GM19099 (cell line): ENCODE data around the gene ZCCHC24.

Experiments used
- POLR2A ChIP-seq: IDR thresholded peaks from 3 replicates; pipeline ENCODE4 v1.6.1; 2011; ENCODE audit warnings: low read depth; ENCODE audit not compliant: insufficient read length; ENCODE audit errors: extremely low read depth

Gene ZCCHC24

DNA sequence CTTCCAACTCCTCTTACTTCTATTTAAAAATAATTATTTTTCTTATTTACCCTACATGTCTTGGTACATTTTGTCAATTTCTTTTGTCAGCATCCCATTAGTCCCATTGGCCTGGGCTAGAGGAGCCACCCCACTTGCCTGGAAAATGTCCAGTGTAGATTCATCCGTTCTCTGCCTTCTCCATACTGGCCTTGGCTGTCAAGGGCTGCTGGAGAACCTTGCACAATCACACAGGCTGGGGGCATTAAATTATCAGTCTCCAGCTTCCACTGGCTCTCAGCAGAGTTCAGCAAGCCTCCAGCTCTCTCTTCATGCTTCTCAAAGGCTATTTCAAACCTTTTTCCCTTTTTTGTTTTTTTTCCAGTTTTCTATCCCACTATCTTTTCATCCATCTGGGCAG lies 13.8 kb upstream of the ZCCHC24 start:
- TF ChIP-seq POLR2A, result no peak

DNA sequence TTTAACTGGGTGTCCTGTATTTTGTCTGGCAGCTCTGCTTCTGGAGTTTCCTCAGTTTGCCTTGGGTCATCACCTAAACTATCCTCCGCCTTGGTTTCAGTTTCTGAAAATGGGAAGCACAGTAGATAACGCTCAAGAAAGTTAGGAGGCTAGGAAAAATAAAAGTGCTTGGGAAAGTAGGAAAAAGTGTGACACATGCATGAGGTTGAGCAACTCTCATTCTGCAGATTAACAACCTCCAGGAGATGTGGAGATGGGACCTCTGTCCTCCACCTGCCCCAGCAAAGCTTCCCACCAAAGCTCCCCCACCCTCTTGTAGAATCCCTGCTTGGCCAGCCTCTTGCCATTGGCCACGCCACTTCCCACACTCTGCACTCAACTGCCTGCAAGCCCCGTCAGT lies 13.1 kb upstream of the ZCCHC24 start:
- no peak for TF ChIP-seq POLR2A

DNA sequence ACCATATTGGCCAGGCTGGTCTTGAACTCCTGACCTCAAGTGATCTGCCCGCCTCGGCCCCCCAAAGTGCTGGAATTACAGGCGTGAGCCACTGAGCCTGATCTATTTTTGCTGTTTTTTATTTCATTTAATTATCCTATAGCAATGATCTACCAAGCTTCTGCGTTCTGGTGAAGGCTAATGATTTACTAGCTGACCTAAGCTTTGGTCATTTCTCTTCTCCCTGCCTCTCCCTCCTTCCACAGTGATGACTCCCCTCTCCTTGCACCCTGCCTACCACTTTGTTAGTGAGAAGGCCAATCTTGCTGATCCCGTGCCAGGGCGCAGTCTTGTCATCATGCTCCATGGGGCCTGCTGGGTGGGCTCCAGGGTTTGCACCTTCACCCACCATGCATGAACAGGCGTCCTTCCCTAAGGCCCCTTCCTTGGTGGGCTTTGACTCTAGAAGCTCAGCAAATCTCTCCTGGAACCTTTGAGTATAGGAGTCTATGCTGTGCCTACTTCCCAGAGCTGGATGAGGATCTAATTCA lies 11.9 kb upstream of the ZCCHC24 start:
- no peak for TF ChIP-seq POLR2A

DNA sequence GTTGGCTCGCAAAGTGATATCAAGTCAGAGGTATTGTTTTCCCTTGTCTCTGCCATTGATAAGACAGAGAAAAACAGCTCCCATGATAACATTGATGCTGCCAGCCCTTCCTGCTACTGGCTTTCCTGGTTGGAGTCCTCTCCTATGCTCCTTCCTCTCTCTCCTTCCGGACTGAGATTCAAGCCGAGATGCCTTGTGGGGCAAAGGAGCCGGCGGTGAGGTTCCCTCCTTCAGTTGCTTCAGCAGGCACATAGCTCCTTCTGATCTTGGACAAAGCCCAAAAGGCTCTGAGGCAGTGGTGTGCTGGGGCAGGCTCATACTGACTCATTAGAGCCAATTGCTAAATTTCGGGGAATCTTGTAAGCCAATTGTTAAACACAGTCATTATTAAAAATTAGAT lies 8.8 kb upstream of the ZCCHC24 start:
- TF ChIP-seq POLR2A, result no peak

DNA sequence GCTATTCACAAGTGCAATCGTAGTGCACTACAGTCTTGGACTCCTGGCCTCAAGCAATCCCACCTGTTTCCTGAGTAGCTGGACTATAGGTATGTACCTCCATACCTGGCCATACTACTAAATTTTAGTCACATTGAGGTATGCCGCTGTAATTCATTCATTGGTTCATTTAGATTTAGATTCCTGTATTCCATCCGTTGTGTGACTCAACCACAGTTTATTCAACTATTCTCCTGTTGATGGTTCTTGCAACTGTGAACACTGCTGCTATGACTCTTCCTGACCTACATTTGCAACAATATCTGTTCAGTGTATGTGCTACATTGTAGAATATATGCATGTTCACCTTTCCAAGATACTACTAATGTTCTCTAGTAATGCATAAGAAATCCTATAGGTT lies 8.0 kb upstream of the ZCCHC24 start:
- TF ChIP-seq POLR2A, result no peak

DNA sequence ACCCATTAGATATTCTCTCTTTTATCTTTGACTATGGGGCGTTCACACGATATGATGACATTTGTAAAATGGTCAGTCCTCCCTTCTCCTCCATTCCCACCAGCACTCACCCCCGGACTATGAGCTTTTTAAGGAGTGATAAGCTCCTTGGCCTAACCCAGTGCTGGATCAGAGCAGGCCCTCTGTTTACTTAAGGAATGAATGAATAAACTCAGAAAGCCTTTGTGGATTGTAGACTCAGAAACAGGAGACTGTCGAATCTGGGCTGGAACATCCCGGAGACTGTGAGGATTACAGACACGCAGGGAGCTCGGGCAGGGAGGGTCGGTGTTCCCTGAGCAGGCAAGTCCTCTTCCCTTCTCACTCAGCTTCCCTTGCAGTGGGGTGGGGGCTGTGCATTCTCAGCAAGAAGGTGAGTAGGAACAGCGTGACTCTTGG lies 6.8 kb upstream of the ZCCHC24 start:
- TF ChIP-seq POLR2A, result no peak

DNA sequence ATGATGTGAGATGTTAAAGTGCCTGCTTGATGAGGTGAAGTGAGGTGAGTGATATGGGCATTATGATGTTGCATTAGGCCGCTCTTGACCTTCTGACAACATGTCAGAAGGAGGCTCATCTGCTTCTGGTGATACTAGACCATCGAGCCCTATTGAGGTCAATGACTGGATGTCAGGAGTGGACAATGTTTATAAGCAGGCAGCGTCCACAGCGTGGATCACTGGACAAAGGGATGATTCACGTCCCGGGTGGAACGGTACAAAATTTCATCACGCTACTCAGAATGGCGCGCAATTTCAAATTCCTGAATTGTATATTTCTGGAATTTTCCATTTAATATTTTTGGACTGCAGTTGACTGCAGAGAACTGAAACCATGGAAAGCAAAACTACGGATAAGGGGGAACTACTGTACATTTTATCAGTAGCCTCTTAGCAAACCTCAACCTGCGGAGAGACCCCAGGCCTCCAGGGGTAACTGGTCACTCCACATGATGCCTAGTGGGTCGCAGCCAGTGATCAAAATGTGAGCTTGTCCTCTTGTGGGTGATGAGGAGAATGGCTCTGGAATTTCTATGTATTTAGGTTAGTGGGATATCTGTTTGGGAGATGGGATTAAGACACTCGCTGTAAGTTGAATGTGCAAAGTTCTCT lies 5.7 kb upstream of the ZCCHC24 start:
- no peak for TF ChIP-seq POLR2A

DNA sequence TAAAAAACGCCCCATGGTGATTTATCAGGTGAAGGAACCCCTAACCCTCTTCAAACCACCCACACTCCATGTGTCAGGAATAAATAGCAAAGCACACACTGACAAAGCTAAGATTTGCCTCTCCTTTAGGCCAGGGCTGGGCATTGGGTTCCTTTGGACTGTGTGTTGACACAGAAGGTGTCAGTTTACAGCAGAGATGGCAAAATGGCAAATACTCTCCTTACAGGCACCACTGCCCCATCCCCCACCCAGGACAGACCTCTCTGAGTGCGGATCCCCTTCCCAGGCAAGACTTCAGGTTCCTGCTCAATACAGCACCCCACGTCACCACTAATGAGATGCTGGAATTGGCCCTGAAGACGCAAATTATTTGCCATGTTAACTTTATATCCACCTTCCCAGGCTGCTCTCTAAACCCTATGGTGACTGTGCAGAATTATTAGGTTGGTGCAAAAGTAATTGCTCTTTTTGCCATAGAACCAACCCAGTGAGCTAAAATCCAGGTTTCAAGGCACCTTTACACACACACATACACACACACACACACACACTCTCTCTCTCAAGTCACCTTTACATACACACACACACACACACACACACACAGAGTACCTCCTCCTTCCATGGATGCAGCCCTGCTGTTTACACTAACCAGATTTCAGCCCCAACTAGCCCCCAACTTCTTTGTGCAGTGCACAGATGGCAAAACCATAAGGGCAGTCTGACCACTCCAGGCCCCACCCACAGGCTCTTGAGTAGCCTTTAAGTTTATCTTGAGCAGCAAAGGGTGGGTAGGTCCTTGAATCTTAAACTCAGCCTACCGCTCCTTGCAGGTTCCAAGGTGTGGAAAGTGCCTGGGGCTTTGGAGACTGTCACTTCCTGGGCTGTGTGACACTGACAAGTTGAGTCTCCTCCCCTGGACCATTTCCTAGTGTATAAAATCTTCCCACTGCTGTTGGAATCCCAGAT lies 4.0 kb upstream of the ZCCHC24 start:
- no peak for TF ChIP-seq POLR2A

DNA sequence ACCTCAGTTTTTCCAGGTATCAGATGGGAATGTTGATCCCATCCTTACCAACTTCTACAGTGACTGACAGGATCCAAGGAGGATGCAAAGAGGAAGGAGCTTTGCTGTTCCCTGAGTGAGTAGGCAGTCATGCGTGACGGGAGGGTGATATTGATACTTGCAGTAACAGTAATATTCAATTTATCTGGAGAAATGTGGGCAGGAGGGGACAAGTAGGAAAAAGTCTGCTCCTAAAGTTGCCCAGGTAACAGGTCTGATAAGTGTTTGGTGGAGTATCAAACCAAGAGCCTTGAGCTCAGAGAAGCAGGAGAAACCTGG lies 3.3 kb upstream of the ZCCHC24 start:
- no peak for TF ChIP-seq POLR2A

DNA sequence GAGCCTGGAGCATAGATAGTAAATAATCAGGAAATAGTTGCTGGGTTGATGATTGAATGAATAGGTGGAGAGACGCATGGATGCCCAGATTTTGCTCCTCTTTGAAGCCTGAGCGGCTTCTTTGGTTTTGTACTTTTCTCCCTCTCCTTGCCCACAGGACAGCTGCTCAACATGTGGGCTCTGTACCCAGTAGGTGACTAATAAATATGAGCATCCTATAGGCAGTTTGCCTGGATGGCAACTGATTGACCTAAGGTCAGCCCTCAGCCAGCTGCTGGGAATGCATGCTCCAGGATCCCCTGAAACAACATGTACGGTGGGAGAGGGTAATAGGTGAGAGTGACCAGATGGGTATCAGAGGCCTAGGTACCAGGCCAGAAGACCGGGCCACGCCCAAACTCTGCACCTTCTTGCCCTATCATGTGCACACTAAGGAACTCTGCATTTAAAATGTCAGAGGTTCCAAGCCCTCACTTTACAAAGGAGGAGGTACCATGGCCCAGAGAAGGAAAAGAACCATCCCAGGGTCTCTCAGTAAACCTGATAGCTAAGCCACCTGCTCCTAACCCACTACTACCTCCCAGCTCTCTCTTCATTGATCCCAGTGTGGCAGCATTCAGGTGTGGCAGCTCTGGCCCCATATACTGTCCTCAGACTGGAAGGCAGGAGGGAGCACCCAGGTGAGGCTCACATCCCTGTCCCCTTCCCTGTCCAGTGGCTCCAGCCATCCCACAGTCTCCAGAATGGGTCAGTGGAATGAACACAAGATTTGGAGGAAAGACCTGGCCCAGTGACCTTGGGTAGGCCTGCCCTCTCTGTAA lies 2.7 kb upstream of the ZCCHC24 start:
- no peak for TF ChIP-seq POLR2A

DNA sequence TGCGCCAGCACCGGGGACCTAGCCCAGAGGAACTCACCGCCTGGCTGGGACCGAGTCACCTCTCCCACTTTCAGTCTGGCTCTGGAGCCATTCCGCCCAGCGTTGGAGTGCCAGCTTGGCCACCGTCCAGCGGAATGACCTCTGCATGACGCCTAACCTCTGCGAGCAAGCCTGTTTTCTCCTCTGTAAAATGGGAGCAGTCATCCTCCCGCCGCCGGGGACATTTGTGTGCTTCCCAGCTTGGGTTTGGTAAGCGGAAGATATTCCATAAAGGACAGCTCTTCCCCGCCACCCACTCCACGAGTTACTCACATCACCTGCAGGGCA lies 1.3 kb upstream of the ZCCHC24 start:
- no peak for TF ChIP-seq POLR2A

DNA sequence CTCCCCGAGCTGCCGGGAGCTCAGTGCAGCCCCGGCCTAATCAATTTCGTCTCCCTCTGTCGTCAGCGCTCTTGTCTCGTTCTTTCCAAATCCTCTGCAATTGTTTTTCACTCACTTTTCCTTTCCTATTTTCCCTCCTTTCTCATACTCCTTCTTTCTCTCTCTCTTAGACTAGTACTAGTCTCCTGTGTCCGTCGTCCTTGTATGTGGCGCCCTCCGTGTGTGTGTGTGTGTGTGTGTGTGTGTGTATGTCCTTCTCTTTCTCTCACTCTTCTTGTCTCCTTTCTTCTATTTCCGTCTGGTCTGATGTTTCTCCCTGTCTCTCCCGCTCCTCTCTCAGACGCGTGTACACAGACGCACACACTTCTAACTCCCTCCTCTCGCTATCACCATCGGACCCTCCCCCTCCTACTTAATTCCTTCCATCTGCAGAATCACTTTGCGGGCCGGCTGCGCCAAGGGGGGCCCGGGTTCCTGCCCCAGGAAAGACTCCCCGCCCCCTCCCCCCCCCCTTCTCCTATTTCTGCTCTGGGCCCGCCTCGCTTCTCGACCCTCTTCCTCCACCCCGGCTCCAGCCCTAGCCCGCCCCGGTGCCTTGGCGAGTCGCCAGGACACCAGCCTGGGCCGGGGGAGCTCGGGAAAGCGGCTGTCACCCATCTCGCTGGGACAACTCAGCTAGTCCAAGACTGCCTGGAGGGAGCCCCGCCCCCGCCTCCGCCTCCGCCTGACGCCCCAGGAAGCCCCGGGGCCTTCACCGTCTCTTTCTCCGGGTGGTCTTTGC lies 743 bp upstream of the ZCCHC24 start:
- no peak for TF ChIP-seq POLR2A

DNA sequence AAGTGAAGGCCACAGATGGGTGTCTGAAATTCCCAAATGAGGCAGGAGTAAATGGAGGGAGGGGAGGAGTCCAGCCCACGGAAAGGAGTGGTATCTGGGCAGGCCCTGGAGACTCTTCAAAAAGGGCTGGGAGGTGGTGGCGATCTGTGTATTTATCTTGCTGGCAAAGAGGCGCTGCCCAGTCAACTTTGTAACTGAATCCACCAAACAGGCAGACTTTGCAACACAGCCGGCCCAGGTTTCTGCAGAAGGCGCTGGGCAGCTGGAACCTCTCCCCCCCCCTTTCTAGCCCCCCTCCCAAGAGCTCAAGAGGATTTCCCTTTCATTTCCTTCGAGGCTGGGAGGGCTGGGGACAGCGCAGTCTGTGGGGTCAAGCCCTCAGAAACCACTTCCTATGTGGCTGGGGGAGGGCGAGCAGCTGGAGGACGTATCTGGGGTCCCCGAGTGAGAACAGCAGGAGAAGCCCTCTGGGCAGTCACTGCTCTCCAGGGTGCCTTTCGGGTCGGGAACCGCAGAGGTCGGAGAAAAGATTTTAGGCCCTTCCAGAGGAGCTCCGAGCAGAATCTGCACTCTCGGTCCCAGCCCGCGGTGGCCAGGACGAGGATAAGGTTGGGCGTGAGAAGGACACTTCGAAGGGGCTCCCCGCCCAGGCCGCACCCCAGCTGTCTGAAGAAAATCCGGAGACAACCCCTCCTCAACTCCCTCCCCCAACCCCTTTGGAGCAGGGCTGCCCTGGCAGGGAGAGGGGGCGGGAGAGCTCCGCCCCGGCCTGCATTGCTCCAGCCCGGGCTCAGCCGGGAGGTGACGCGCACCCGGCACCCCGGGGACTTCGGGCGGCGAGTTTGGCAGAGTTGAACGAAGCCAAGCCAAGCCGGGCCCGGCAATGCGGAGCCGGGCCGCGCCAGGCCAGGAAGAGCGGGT lies 965 bp downstream of the ZCCHC24 start:
- TF ChIP-seq POLR2A, result no peak
